HPDE6-E6E7 (cell line): ENCODE data around the gene CDC42EP1.

Source experiments
- DNase-seq: peaks from one replicate; pipeline ENCODE4 v3.0.0; 2011; ENCODE audit warnings: missing footprints; ENCODE audit errors: extremely low spot score

CDC42EP1 gene

GRCh38 chr22:37610480-37611129 is 50.3 kb downstream of the CDC42EP1 start:
- DNase-seq = no peak

GRCh38 chr22:37611207-37611606 is 50.9 kb downstream of the CDC42EP1 start:
- DNase-seq = no peak

GRCh38 chr22:37616201-37617083 is 56.2 kb downstream of the CDC42EP1 start:
- no peak for DNase-seq

GRCh38 chr22:37617431-37617830 is 57.2 kb downstream of the CDC42EP1 start:
- DNase-seq = no peak

GRCh38 chr22:37618072-37618656 is 57.9 kb downstream of the CDC42EP1 start:
- no peak for DNase-seq

- DNase-seq = no peak
Measured at GRCh38 chr22:37618674-37619073, 58.4 kb downstream of the CDC42EP1 start.
